ENCODE data around the gene NCAN. TPM values are rescaled to one million over a fixed set of nuclear protein-coding genes. Genes with fewer than 3 reads are reported as not detected.

Gene NCAN
- total and polyA plus RNA-seq, 2 of the 8 experiments (the other 6 are each of a cell fraction or from before 2014, with no cell fraction given) = 2.7 TPM

- WGBS, 2 experiments (ENCODE audit: extremely low coverage in 1 of 2, insufficient coverage in 1 of 2, insufficient read length in 1 of 2, insufficient replicate concordance in 2 of 2, low coverage in 1 of 2, low lambda C conversion rate in 2 of 2, missing lambda C conversion rate in 1 of 2) = 95% methylated on average over 7 of the region's 7 CpGs; no CpG with 5 or more reads in 1 of the 2 experiments
- no peak for TF ChIP-seq CEBPB (IDR thresholded peaks at IDR 0.05; ENCODE audit: low read depth, low read length)
- no peak for TF ChIP-seq CHD2 (IDR thresholded peaks at IDR 0.05; ENCODE audit: low read length)
These were observed 49.3 kb upstream of the NCAN start for GRCh38 chr19:19162495-19162894.

More at GRCh38 chr19:19162495-19162894, 49.3 kb upstream of the NCAN start:
- Histone ChIP-seq H2AFZ (ENCODE audit: low read length) (no peak overlapping the region), H3K79me1 (ENCODE audit: low read depth, low read length) (no peaks in the 10 kb centered on the region), H3K36me3 (ENCODE audit: control insufficient read depth in 2 of 4, insufficient read depth in 4 of 4, low read length in 3 of 4) (no peaks in the 10 kb centered on the region), H4K91ac (replicated peaks; ENCODE audit: insufficient read length, low read length) (no peak overlapping the region), H3K23me2 (ENCODE audit: low read depth, low read length) (peaks cover 4% of the 10 kb centered on the region; the same call in 1 of the 2 replicates), H2BK5ac (ENCODE audit: low read depth, low read length) (no peak overlapping the region), H4K20me1 (replicated peaks in 1 of 2; ENCODE audit: control insufficient read depth in 1 of 2, insufficient read depth in 2 of 2, low read length in 2 of 2) (no peaks in the 10 kb centered on the region), H3K9ac (replicated peaks in 1 of 4; ENCODE audit: extremely low read depth in 1 of 4, low read depth in 3 of 4, low read length in 3 of 4) (no peak overlapping the region), H2BK120ac (replicated peaks; ENCODE audit: low read depth, low read length) (no peak overlapping the region), H2AK5ac (ENCODE audit: low read depth, low read length) (no peak overlapping the region), H2BK15ac (ENCODE audit: low read length) (no peak overlapping the region), H4K8ac (ENCODE audit: extremely low read depth, insufficient read depth, low read length) (no peak overlapping the region), H3K79me2 (ENCODE audit: control insufficient read depth in 1 of 2, insufficient read depth in 2 of 2, low read length in 2 of 2) (no peaks in the 10 kb centered on the region), H3K27me3 (replicated peaks in 1 of 4; ENCODE audit: control insufficient read depth in 3 of 4, extremely low read depth in 1 of 4, insufficient read depth in 3 of 4, low read length in 3 of 4) (no peaks in the 10 kb centered on the region; a peak in 1 of 7 replicates), H3K4me3 (ENCODE audit: extremely low read depth in 1 of 4, insufficient read depth in 2 of 4, low read depth in 3 of 4, low read length in 4 of 4) (no peak overlapping the region), H3K4me2 (ENCODE audit: insufficient read depth in 1 of 2, low read depth in 2 of 2, low read length in 2 of 2) (no peak overlapping the region), H3K4ac (replicated peaks; ENCODE audit: insufficient read length, low read depth, low read length) (no peak overlapping the region), H2BK20ac (ENCODE audit: low read length) (no peak overlapping the region), H3K23ac (ENCODE audit: insufficient read length) (no peak overlapping the region), H3K4me1 (replicated peaks in 1 of 4; ENCODE audit: control insufficient read depth in 3 of 4, insufficient read depth in 4 of 4, low read length in 3 of 4) (peaks cover 0 to 8% (median 5%) of the 10 kb centered on the region in 4 experiments; a peak in 3 of 7 replicates), H4K5ac (ENCODE audit: insufficient read length, low read depth, low read length) (no peak overlapping the region), H2BK12ac (ENCODE audit: low read depth, low read length) (no peak overlapping the region), H3K14ac (ENCODE audit: insufficient read length) (no peak overlapping the region), H3K9me3 (ENCODE audit: insufficient read depth in 2 of 2, low read depth in 1 of 2, low read length in 1 of 2) (no peaks in the 10 kb centered on the region), H3K56ac (replicated peaks; ENCODE audit: insufficient read length, low read depth, low read length) (no peak overlapping the region), H3K27ac (ENCODE audit: low read depth, low read length) (no peak overlapping the region), H3K18ac (ENCODE audit: extremely low read depth, low read length) (no peak overlapping the region)
- CTCF ChIA-PET (ENCODE audit: partially characterized antibody) = interaction anchor here (0.8 to 11.9 kb wide), 2 partner anchors 12 to 33 kb away, joined by 3 to 109 read pairs; no protein-coding TSS in a partner anchor
- DNase-seq (ENCODE audit: low read depth in 1 of 2, low spot score in 2 of 2) (no peak), FAIRE-seq (no peak)
- POLR2A ChIA-PET (ENCODE audit: partially characterized antibody) = interaction anchor here (9.4 kb wide), 1 partner anchor 10 kb away, joined by 133 read pairs; the partner anchor contains the start of gene MEF2B
